ENCODE measurements around the gene CHAT. TPM values are rescaled to one million over a fixed set of nuclear protein-coding genes. Genes with fewer than 3 reads are reported as not detected.

Gene CHAT
- total and polyA plus RNA-seq, 7 donors: not detected

DNA sequence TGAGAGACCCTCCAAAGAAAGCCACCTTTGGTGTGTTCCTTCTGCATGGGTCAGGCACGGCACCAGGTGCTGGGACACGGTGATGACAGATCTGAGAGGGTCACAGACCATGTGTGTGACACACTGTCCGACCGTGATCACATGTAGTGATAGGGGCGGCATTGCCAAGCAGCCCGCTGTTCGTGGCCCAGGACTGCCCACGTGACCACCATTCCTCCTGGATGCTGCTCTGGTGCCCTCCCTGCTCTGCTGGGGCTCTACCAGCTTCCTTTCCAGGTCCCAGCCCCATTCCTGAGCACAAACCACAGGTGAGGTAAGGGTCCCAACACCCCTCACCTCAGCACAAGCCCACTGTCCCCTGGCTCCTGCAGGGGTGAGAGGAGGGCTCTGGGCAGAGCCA, 13.8 kb upstream of the CHAT start:
- no peaks in the 10 kb centered on the region for H3K36me3 ChIP-seq (ENCODE audit: insufficient read depth in 1 of 2, low read depth in 1 of 2)
- no peak overlapping the region for H3K4me3 ChIP-seq
- no peak overlapping the region for H3K27ac ChIP-seq
- no peak for TF ChIP-seq CTCF (IDR thresholded peaks at IDR 0.05)
- H3K27me3 ChIP-seq (ENCODE audit: insufficient read depth in 3 of 3, low read length in 2 of 3): peaks cover 0 to 31% (median 3%) of the 10 kb centered on the region in 3 donors
- DNase-seq (peak in 1 of 2 donors; percentile 28), ATAC-seq (no peak)
- WGBS, 3 donors: 81 to 85% (median 85%) methylated on average over 8 of the region's 8 CpGs
- H3K4me1 ChIP-seq: no peaks in the 10 kb centered on the region
- H3K9me3 ChIP-seq: no peaks in the 10 kb centered on the region
- intact Hi-C loops (cut with DNase I): no loop called here

GRCh38 chr10:49600781-49601400, 12.9 kb upstream of the CHAT start:
- peaks cover 0 to 38% (median 3%) of the 10 kb centered on the region in 3 donors for H3K27me3 ChIP-seq (ENCODE audit: insufficient read depth in 3 of 3, low read length in 2 of 3)
- H3K9me3 ChIP-seq: no peaks in the 10 kb centered on the region
- H3K36me3 ChIP-seq (ENCODE audit: insufficient read depth in 1 of 2, low read depth in 1 of 2): no peaks in the 10 kb centered on the region
- no peak for DNase-seq
- TF ChIP-seq CTCF (IDR thresholded peaks at IDR 0.05): no peak
- WGBS, 3 donors: 73 to 76% (median 75%) methylated on average over 4 of the region's 4 CpGs
- no peaks in the 10 kb centered on the region for H3K4me1 ChIP-seq
- no peak overlapping the region for H3K27ac ChIP-seq
- ATAC-seq: no peak
- H3K4me3 ChIP-seq: no peak overlapping the region
- intact Hi-C loops (cut with DNase I): no loop called here

GRCh38 chr10:49601857-49602256, 12.0 kb upstream of the CHAT start:
- H3K27ac ChIP-seq: no peak overlapping the region
- intact Hi-C loops (cut with DNase I): no loop called here
- DNase-seq: peak in 1 of 2 donors; percentile 14
- peaks cover 0 to 46% (median 3%) of the 10 kb centered on the region in 3 donors for H3K27me3 ChIP-seq (ENCODE audit: insufficient read depth in 3 of 3, low read length in 2 of 3)
- no peaks in the 10 kb centered on the region for H3K4me1 ChIP-seq
- no peaks in the 10 kb centered on the region for H3K9me3 ChIP-seq
- ATAC-seq: no peak
- H3K36me3 ChIP-seq (ENCODE audit: insufficient read depth in 1 of 2, low read depth in 1 of 2): no peaks in the 10 kb centered on the region
- 71 to 80% (median 74%) methylated on average over 7 of the region's 7 CpGs for WGBS, 3 donors
- no peak for TF ChIP-seq CTCF (IDR thresholded peaks at IDR 0.05)
- H3K4me3 ChIP-seq: no peak overlapping the region

DNA sequence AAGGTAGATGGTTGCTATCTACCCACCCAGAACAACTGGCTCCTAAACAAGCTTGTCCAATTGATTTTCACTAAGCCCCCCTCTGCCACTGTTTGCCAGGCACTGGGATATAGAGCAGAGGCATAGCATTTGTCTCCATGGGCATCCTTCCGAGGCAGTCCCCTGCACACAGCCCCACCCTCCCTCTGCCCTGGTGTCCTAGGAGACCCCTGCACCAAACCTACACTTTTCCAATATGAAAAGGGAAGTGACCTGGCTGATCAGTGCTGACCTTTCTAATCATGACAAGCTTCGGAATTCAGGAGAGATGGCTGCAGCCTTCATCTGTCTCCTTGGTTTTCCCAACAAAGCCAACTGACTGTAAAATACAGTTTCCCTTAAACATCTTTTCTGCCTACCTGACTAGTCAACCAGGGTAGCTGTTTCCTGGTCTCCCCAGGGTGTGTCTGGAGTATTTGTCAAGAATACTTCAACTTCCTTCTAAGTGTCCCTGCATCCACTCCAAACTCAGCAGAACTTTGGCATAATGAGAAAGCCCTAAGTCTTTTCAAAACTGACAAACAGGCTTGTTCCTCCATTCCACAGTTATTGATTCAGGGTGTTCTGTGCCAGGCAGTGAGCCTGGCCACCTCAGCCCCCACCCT, 11.3 kb upstream of the CHAT start:
- H3K27me3 ChIP-seq (ENCODE audit: insufficient read depth in 3 of 3, low read length in 2 of 3): peaks cover 0 to 53% (median 3%) of the 10 kb centered on the region in 3 donors
- no peaks in the 10 kb centered on the region for H3K36me3 ChIP-seq (ENCODE audit: insufficient read depth in 1 of 2, low read depth in 1 of 2)
- ATAC-seq (no peak), DNase-seq (peak in 1 of 2 donors; percentile 17)
- WGBS, 3 donors: 60 to 76% (median 63%) methylated on average over 2 of the region's 2 CpGs
- H3K9me3 ChIP-seq: no peaks in the 10 kb centered on the region
- intact Hi-C loops (cut with DNase I): no loop called here
- no peak for TF ChIP-seq CTCF (IDR thresholded peaks at IDR 0.05)
- H3K27ac ChIP-seq: no peak overlapping the region
- H3K4me3 ChIP-seq: no peak overlapping the region
- H3K4me1 ChIP-seq: no peaks in the 10 kb centered on the region
